ENCODE measurements around the gene RNF103. TPM values are rescaled to one million over a fixed set of nuclear protein-coding genes. Genes with fewer than 3 reads are reported as not detected.
"Not testable (repeated sequence)": the region's sequence is repeated elsewhere in the genome, so short reads cannot be mapped to it uniquely, and the experiment has no call there.

Gene RNF103
- total and polyA plus RNA-seq, 2 of the 8 experiments (the other 6 are each of a cell fraction or from before 2014, with no cell fraction given), result 3.3 to 7.4 TPM

- CTCF ChIA-PET (ENCODE audit: partially characterized antibody), result not testable (repeated sequence)
Measured at GRCh38 chr2:86589701-86590100, 34.0 kb downstream of the RNF103 start.

More at GRCh38 chr2:86589701-86590100, 34.0 kb downstream of the RNF103 start:
- H4K91ac ChIP-seq (replicated peaks; ENCODE audit: insufficient read length, low read length); H4K20me1 ChIP-seq (replicated peaks in 1 of 2; ENCODE audit: control insufficient read depth in 1 of 2, insufficient read depth in 2 of 2, low read length in 2 of 2); H2BK20ac ChIP-seq (ENCODE audit: low read length); H3K27ac ChIP-seq (ENCODE audit: low read depth, low read length); H2AK5ac ChIP-seq (ENCODE audit: low read depth, low read length); H3K56ac ChIP-seq (replicated peaks; ENCODE audit: insufficient read length, low read depth, low read length); H3K4me3 ChIP-seq (ENCODE audit: extremely low read depth in 1 of 4, insufficient read depth in 2 of 4, low read depth in 3 of 4, low read length in 4 of 4); H3K23ac ChIP-seq (ENCODE audit: insufficient read length); H3K79me2 ChIP-seq (ENCODE audit: control insufficient read depth in 1 of 2, insufficient read depth in 2 of 2, low read length in 2 of 2); H3K4me1 ChIP-seq (replicated peaks in 1 of 4; ENCODE audit: control insufficient read depth in 3 of 4, insufficient read depth in 4 of 4, low read length in 3 of 4); H2BK12ac ChIP-seq (ENCODE audit: low read depth, low read length); H3K79me1 ChIP-seq (ENCODE audit: low read depth, low read length); H2BK5ac ChIP-seq (ENCODE audit: low read depth, low read length); H3K27me3 ChIP-seq (replicated peaks in 1 of 4; ENCODE audit: control insufficient read depth in 3 of 4, extremely low read depth in 1 of 4, insufficient read depth in 3 of 4, low read length in 3 of 4); H4K8ac ChIP-seq (ENCODE audit: extremely low read depth, insufficient read depth, low read length); H3K4me2 ChIP-seq (ENCODE audit: insufficient read depth in 1 of 2, low read depth in 2 of 2, low read length in 2 of 2); H3K36me3 ChIP-seq (ENCODE audit: control insufficient read depth in 2 of 4, insufficient read depth in 4 of 4, low read length in 3 of 4); H3K9me3 ChIP-seq (ENCODE audit: insufficient read depth in 2 of 2, low read depth in 1 of 2, low read length in 1 of 2); H3K18ac ChIP-seq (ENCODE audit: extremely low read depth, low read length); H3K14ac ChIP-seq (ENCODE audit: insufficient read length); H3K4ac ChIP-seq (replicated peaks; ENCODE audit: insufficient read length, low read depth, low read length); POLR2A ChIA-PET (ENCODE audit: partially characterized antibody); H4K5ac ChIP-seq (ENCODE audit: insufficient read length, low read depth, low read length); H2AFZ ChIP-seq (ENCODE audit: low read length); H3K9ac ChIP-seq (replicated peaks in 1 of 4; ENCODE audit: extremely low read depth in 1 of 4, low read depth in 3 of 4, low read length in 3 of 4); DNase-seq (ENCODE audit: low read depth in 1 of 2, low spot score in 2 of 2); H2BK15ac ChIP-seq (ENCODE audit: low read length); FAIRE-seq; H2BK120ac ChIP-seq (replicated peaks; ENCODE audit: low read depth, low read length); H3K23me2 ChIP-seq (ENCODE audit: low read depth, low read length): not testable (repeated sequence)
- 88% methylated on average over 5 of the region's 5 CpGs; no CpG with 5 or more reads in 1 of the 2 experiments for WGBS, 2 experiments (ENCODE audit: extremely low coverage in 1 of 2, insufficient coverage in 1 of 2, insufficient read length in 1 of 2, insufficient replicate concordance in 2 of 2, low coverage in 1 of 2, low lambda C conversion rate in 2 of 2, missing lambda C conversion rate in 1 of 2)

All from H1 (cell line).